ENCODE data around the gene PLA2G6. TPM values are rescaled to one million over a fixed set of nuclear protein-coding genes. Genes with fewer than 3 reads are reported as not detected.
"Not testable (repeated sequence)": the region's sequence is repeated elsewhere in the genome, so short reads cannot be mapped to it uniquely, and the experiment has no call there.

The PLA2G6 gene
- total RNA-seq, 1 donor = 10.8 TPM

DNA sequence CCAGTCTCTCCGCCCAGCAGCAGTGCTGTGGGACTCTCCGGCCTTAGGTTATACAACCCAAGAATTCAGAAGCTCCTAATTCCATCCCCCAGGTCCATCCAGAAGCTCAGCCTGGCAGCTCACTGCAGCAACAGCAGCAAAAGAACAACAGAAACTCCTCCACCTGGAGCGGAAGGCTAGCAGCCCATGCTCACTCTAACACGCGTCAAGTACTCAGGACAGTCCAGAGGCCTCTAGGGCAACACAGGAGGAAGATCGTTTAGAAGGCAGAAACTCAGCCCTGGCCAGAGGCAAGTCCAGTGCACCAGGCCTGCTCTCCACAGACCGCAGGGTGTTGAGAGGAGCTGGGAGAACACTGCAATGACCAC is 17.1 kb downstream of the PLA2G6 start:
- TF ChIP-seq, protein P1, sequence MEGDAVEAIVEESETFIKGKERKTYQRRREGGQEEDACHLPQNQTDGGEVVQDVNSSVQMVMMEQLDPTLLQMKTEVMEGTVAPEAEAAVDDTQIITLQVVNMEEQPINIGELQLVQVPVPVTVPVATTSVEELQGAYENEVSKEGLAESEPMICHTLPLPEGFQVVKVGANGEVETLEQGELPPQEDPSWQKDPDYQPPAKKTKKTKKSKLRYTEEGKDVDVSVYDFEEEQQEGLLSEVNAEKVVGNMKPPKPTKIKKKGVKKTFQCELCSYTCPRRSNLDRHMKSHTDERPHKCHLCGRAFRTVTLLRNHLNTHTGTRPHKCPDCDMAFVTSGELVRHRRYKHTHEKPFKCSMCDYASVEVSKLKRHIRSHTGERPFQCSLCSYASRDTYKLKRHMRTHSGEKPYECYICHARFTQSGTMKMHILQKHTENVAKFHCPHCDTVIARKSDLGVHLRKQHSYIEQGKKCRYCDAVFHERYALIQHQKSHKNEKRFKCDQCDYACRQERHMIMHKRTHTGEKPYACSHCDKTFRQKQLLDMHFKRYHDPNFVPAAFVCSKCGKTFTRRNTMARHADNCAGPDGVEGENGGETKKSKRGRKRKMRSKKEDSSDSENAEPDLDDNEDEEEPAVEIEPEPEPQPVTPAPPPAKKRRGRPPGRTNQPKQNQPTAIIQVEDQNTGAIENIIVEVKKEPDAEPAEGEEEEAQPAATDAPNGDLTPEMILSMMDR (IDR thresholded peaks at IDR 0.05; ENCODE audit: insufficient read depth, low read depth, low read length) = no peak
- DNase-seq (ENCODE audit: low read depth) = no peak
- H3K4me3 ChIP-seq (ENCODE audit: low read depth, low read length) = no peak overlapping the region

DNA sequence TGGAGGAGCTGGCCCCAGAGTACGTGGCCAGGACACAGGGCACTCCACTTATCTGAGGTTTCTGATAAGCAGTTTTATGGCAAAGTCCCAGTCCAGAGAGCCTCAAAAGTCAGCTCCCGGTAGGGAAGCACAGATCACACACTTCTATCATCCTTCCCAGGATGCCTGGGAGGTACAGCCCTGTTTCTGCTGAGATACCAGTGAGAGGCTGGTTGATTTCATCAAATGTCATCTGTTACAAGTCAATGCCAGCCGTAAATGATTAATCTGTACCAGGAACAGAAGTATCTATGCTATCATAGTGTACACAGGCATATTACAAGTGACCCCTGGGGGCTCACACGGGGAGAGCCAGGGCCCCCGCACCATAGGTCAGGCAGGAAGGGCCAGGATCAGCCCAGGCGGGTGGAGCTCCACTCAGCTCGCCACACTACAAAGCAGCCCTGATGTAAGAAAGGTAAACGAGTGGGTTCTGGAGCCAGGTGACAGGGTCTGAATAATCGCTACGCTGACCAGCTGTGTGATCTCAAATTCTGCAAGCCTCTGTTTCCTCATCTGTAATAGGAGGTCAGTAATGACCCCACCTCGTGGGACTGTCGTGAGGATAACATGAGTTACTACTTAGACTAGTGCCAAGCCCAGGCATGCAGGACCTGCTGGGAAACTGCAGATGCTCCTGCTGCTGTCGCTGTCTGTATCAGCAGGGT is 17.6 kb downstream of the PLA2G6 start:
- TF ChIP-seq, protein P1 (IDR thresholded peaks at IDR 0.05; ENCODE audit: insufficient read depth, low read depth, low read length) = no peak
- H3K4me3 ChIP-seq (ENCODE audit: low read depth, low read length) = no peak overlapping the region
- no peak for DNase-seq (ENCODE audit: low read depth)

DNA sequence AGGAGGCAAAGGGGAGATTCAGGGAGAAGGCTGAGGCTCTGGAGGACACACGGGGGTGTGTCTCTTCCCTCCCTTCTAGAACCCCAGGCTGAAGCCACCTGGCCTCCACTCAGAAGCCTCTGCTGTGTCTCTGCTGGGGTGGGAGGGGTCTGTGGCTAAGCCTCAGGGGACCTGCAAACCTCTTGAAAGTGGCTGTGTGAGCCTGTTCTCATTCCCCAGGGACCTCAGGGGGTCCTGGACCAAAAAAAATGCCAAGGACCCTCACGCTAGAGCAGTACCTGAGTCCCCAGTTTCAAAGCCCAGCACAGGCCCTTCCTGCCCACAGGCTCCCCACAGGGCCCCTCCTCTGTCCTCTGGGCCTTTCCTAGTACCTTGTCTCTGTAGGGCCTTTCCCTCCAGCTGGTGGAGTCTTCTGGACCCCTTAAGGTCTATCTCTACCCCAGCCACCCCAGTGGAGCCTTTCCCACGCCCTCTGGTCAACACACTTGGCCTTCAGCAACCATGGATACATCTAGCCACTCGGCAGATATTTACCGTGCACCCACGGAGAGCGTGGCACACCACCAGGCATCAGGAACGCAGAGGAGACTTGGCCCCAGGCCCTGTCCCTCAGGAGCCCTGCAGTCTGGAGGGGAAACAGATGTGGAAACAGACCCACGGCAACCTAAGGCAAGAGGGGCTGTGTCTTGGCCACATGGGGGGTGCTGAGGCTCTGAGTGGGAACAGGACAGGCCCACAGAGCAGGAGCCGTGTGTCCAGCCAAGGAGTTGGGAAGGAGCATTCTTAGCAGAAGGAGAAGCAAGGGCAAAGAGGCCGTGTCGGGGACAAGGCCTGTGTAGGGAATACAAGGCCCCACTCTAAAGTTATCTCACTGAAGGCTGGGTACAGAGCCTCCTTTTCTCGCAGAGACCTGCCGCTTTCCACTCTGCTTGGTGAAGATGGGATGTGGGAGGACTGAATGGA is 18.5 kb downstream of the PLA2G6 start:
- H3K4me3 ChIP-seq (ENCODE audit: low read depth, low read length) = no peak overlapping the region
- no peak for DNase-seq (ENCODE audit: low read depth)
- TF ChIP-seq, protein P1 (IDR thresholded peaks at IDR 0.05; ENCODE audit: insufficient read depth, low read depth, low read length) = no peak

DNA sequence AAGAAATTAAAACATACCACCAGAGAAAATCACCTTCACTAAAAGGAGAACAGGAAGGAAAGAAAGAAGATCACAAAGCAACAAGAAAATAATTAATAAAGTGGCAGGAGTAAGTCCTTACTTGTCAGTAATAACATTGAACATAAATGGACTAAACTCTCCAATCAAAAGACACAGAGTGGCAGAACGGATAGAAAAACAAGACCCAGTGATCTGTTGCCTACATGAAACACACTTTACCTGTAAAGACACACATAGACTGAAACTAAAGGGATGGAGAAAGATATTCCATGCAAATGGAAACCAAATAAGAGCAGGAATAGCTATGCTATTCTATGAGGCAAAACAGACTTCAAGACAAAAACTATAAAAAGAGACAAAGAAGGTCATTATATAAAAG is 25.9 kb downstream of the PLA2G6 start:
- H3K4me3 ChIP-seq (ENCODE audit: low read depth, low read length) = no peak overlapping the region
- TF ChIP-seq, protein P1 (IDR thresholded peaks at IDR 0.05; ENCODE audit: insufficient read depth, low read depth, low read length) = no peak
- DNase-seq (ENCODE audit: low read depth) = no peak

DNA sequence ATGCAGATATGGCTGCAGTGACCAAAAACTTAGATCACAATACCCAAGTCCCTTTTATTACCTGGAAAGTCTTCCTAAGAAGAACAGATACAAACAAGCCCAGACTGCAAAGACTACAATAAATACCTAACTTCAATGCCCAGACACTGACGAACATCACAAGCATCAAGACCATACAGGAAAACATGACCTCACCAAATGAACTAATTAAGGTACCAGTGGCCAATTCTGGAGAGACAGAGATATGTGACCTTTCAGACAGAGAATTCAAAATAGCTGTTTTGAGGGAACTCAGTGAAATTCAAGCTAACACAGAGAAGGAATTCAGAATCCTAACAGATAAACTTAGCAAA is 27.1 kb downstream of the PLA2G6 start:
- H3K4me3 ChIP-seq (ENCODE audit: low read depth, low read length); DNase-seq (ENCODE audit: low read depth): not testable (repeated sequence)

DNA sequence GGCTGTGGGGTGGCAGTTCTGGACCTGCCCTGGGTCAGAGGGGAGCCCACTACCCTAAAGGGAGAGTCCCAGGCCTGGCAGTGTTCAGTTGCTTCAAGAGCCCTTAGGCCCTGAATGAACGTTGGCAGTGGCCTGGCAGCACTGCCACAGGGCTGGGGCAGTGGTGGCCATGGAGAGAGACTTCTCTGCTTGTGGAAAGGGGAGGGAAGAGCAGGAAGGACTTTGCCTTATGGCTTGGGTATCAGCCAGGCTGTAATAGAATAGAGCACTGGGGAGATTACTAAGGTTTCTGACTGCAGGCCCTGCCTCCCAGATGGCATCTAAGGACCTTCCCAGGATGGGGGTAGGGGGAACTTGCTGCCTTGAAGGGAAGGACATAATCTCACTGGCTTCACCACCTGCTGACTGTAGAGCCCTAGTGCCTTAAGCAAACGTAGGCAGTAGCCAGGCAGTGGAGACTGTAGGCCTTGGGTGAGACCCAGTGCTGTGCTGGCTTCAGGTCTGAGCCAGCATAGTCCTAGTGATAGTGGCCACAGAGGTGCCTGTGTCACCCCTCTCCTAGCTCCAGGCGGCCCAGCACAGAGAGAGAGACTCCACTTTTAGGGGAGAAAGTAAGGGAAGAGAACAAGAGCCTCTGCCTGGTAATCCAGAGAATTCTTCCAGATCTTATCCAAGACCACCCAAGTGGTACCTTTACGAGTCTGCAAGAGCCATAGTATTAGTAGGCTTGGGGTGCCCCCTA is 27.6 kb downstream of the PLA2G6 start:
- TF ChIP-seq, protein P1 (IDR thresholded peaks at IDR 0.05; ENCODE audit: insufficient read depth, low read depth, low read length) = no peak
- DNase-seq (ENCODE audit: low read depth) = no peak
- H3K4me3 ChIP-seq (ENCODE audit: low read depth, low read length) = no peak overlapping the region

DNA sequence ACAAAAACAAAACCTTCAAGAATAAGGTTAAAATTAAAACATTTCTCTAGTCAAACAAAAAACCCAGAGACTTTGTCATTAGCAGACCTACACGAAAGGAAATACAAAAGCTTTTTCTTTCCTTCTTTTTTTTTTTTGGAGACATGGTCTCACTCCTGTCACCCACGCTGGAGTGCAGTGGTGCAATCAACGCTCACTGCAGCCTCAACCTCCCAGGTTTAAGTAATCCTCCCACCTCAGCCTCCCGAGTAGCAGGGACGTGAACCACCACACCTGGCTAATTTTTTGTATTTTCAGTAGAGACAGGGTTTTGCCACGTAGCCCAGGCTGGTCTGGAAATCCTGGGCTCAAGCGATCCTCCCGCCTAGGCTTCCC is 30.5 kb downstream of the PLA2G6 start:
- TF ChIP-seq, protein P1 (IDR thresholded peaks at IDR 0.05; ENCODE audit: insufficient read depth, low read depth, low read length) = no peak
- no peak overlapping the region for H3K4me3 ChIP-seq (ENCODE audit: low read depth, low read length)
- DNase-seq (ENCODE audit: low read depth) = no peak

All from fibroblast of villous mesenchyme (primary cell).